OCI-LY1 (cell line): ENCODE measurements around the gene OR2AG1.

ENCODE experiments used
- CTCF ChIP-seq: fragments of 200-600 bp; sonication (generic), shearing (Covaris generic); IDR thresholded peaks from 2 replicates; pipeline ENCODE4 v1.5.1; 2017; ENCODE audit warnings: mild to moderate bottlenecking, antibody characterized with exemption, low read length, moderate library complexity, mixed read lengths
- EZH2 ChIP-seq: fragments of 200-600 bp; sonication (generic), shearing (Covaris generic); IDR thresholded peaks from 2 replicates; pipeline ENCODE4 v1.8.0; 2017; ENCODE audit warnings: borderline replicate concordance, mixed run types, mild to moderate bottlenecking, antibody characterized with exemption, low read length, moderate library complexity, mixed read lengths

- TF ChIP-seq CTCF = no peak
- no peak for TF ChIP-seq EZH2
Measured at GRCh38 chr11:6746086-6746618, 36.7 kb upstream of the OR2AG1 start.
